ENCODE measurements around the gene UGT2A2. TPM values are rescaled to one million over a fixed set of nuclear protein-coding genes. Genes with fewer than 3 reads are reported as not detected.

The UGT2A2 gene
- total RNA-seq, 1 donor from 2014 or later: not detected

DNA sequence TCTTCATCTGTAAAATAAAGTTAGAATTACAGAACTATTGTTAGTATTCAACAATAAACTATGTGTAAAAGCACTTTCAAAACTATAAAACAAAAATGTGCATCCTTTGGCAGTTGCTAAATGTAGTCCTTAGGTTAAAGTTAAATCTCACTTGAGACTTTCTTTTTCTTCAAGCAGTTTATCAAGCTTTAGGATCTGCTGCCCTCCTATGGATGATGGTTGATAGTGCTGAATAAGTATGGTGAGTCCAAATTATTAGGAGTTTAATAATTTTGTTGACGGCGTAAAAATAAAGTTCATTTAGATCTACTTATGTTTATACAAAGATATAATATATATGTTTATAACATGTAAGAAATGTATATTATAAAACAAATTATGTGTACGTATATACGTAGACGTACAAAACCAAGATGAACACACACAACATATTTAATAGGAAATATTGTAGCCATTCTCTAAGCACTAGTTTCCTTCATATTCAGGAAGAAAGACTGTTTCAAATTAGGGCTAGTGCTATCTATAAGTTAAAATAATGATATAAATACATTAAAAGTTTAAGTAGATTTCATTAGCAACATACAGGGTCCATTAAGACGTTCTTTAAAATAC is 22.3 kb downstream of the UGT2A2 start:
- no peak for FAIRE-seq
- peak; percentile 59 for DNase-seq (ENCODE audit: low read depth)
- H3K36me3 ChIP-seq (ENCODE audit: control insufficient read depth, insufficient read depth, low read length): no peaks in the 10 kb centered on the region
- TF ChIP-seq, protein P1, sequence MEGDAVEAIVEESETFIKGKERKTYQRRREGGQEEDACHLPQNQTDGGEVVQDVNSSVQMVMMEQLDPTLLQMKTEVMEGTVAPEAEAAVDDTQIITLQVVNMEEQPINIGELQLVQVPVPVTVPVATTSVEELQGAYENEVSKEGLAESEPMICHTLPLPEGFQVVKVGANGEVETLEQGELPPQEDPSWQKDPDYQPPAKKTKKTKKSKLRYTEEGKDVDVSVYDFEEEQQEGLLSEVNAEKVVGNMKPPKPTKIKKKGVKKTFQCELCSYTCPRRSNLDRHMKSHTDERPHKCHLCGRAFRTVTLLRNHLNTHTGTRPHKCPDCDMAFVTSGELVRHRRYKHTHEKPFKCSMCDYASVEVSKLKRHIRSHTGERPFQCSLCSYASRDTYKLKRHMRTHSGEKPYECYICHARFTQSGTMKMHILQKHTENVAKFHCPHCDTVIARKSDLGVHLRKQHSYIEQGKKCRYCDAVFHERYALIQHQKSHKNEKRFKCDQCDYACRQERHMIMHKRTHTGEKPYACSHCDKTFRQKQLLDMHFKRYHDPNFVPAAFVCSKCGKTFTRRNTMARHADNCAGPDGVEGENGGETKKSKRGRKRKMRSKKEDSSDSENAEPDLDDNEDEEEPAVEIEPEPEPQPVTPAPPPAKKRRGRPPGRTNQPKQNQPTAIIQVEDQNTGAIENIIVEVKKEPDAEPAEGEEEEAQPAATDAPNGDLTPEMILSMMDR (IDR thresholded peaks at IDR 0.05; ENCODE audit: insufficient read depth, low read length, severe bottlenecking): peak; percentile 36
- no peak overlapping the region for H3K4me3 ChIP-seq (ENCODE audit: low read depth, low read length)
- H3K27me3 ChIP-seq (ENCODE audit: control insufficient read depth, insufficient read depth, low read length): no peaks in the 10 kb centered on the region

DNA sequence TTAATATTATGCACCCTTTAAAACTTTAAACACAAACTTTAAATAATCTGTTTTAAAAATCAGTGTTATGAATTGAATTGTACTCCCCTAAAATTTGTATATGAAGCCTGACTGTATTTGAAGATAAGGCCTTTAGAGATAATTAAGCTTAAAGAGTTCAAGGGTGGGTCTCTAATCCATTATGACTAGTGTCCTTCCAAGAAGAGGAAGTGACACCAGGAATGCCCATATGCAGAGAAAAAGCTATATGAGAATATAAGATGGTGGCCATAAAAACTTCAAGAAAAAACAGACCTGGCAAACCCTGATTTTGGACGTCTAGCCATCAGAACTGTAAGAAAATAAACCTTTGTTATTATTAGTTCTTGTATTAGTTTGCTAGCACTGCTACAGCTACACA is 29.0 kb downstream of the UGT2A2 start:
- Histone ChIP-seq H3K36me3 (ENCODE audit: control insufficient read depth, insufficient read depth, low read length) (no peaks in the 10 kb centered on the region), H3K4me3 (ENCODE audit: low read depth, low read length) (no peak overlapping the region), H3K27me3 (ENCODE audit: control insufficient read depth, insufficient read depth, low read length) (no peaks in the 10 kb centered on the region)
- DNase-seq (ENCODE audit: low read depth): no peak
- TF ChIP-seq, protein P1 (IDR thresholded peaks at IDR 0.05; ENCODE audit: insufficient read depth, low read length, severe bottlenecking): no peak
- no peak for FAIRE-seq

DNA sequence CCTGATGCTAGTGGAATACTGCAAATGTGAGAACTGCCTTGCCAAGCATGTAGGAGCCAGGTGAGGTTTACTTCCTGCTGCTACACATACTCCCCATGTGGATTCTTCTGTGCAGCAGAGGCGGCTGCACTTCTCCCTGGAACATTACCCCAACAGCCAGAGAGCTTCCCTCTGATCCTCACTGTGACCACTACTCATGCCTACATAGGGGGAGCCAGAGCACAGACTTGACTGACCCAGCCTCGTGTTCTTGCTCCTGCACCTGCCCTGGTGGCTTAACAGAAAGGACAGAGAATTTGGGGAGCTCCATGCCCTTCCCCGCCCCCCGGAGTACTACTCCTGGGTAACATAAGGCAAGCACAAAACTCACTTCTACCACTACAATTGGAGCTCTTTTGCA is 38.4 kb downstream of the UGT2A2 start:
- TF ChIP-seq, protein P1 (IDR thresholded peaks at IDR 0.05; ENCODE audit: insufficient read depth, low read length, severe bottlenecking): no peak
- FAIRE-seq (no peak), DNase-seq (ENCODE audit: low read depth) (no peak)
- no peaks in the 10 kb centered on the region for H3K36me3 ChIP-seq (ENCODE audit: control insufficient read depth, insufficient read depth, low read length)
- H3K27me3 ChIP-seq (ENCODE audit: control insufficient read depth, insufficient read depth, low read length): no peaks in the 10 kb centered on the region
- H3K4me3 ChIP-seq (ENCODE audit: low read depth, low read length): no peak overlapping the region

DNA sequence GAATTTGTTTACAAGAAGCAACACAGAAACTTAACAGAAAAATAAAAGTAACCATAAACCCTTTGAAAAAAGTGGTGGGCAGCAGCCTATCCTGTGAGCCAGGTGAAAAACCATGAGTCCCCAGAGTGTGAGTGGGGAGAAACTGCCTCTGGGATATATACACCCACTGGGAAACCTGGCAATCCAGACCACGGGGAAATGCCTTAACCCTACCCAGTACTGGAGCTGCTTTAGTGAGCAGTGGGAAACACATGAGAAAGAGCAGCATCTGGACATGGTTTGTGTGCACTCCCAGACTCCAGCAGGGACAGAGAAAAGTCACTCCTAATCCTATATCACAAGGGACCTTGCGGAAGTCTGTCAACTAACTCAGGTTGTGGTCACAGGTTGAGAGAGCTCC is 39.4 kb downstream of the UGT2A2 start:
- FAIRE-seq: no peak
- TF ChIP-seq, protein P1 (IDR thresholded peaks at IDR 0.05; ENCODE audit: insufficient read depth, low read length, severe bottlenecking): no peak
- no peak overlapping the region for H3K4me3 ChIP-seq (ENCODE audit: low read depth, low read length)

GRCh38 chr4:69594382-69594781 is 45.1 kb downstream of the UGT2A2 start:
- no peak for DNase-seq (ENCODE audit: low read depth)
- FAIRE-seq: no peak
- TF ChIP-seq, protein P1 (IDR thresholded peaks at IDR 0.05; ENCODE audit: insufficient read depth, low read length, severe bottlenecking): no peak
- H3K27me3 ChIP-seq (ENCODE audit: control insufficient read depth, insufficient read depth, low read length): no peaks in the 10 kb centered on the region
- no peaks in the 10 kb centered on the region for H3K36me3 ChIP-seq (ENCODE audit: control insufficient read depth, insufficient read depth, low read length)
- H3K4me3 ChIP-seq (ENCODE audit: low read depth, low read length): no peak overlapping the region

More for the DNA sequence above, 39.4 kb downstream of the UGT2A2 start:
- DNase-seq (ENCODE audit: low read depth): no peak
- no peaks in the 10 kb centered on the region for H3K36me3 ChIP-seq (ENCODE audit: control insufficient read depth, insufficient read depth, low read length)
- H3K27me3 ChIP-seq (ENCODE audit: control insufficient read depth, insufficient read depth, low read length): no peaks in the 10 kb centered on the region

GRCh38 chr4:69591364-69591763 is 48.1 kb downstream of the UGT2A2 start:
- FAIRE-seq: no peak
- no peaks in the 10 kb centered on the region for H3K27me3 ChIP-seq (ENCODE audit: control insufficient read depth, insufficient read depth, low read length)
- no peaks in the 10 kb centered on the region for H3K36me3 ChIP-seq (ENCODE audit: control insufficient read depth, insufficient read depth, low read length)
- DNase-seq (ENCODE audit: low read depth): no peak
- H3K4me3 ChIP-seq (ENCODE audit: low read depth, low read length): no peak overlapping the region
- TF ChIP-seq, protein P1 (IDR thresholded peaks at IDR 0.05; ENCODE audit: insufficient read depth, low read length, severe bottlenecking): no peak
